Activated CD4-positive, alpha-beta T cell treated with anti-CD3 and anti-CD28 coated beads, Interleukin-2, amount 50 U/mL, for 48 hours (primary cell): ENCODE data around the gene PIGS.

Source experiments
- DNase-seq, 2 experiments: peaks; one replicate each; pipeline ENCODE4 v3.0.0-alpha.2; 2020

Gene PIGS

GRCh38 chr17:28549236-28550132 lies 21.8 kb downstream of the PIGS start:
- DNase-seq, result peak; percentile 57 to 69

- DNase-seq, result no peak
Measured at GRCh38 chr17:28548417-28549130, 22.8 kb downstream of the PIGS start.

GRCh38 chr17:28547623-28548416 lies 23.5 kb downstream of the PIGS start:
- peak; percentile 84 to 90 for DNase-seq

DNA sequence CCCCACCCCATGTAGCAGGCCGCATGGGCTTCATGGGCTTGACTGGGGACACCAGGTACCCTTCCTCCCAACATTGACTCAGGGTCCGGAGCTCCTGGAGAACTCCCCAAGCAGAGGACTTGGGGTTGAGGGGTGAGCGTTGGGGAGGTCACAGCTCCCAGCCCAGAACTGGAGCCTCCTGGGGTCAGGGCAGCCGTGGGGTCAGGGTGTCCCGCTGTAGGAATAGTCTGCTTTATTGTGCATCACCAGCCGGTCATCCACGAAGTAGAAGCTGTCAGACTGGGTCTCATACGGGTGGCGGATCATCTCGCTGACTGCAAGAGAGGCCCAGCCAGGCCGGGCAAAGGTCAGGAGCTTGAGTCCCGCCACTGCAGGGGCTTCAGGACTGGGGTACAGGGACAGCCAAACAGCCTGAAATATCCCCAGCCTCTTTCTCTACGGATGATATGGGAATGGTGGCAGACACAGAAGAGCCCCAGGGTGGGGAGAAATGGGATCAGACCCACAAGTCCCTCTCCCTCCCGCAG lies 24.2 kb downstream of the PIGS start:
- DNase-seq, result no peak

- no peak for DNase-seq
Measured at GRCh38 chr17:28545787-28546415, 25.4 kb downstream of the PIGS start.

GRCh38 chr17:28545141-28545503 lies 26.2 kb downstream of the PIGS start:
- DNase-seq, result no peak

GRCh38 chr17:28544402-28545140 lies 26.8 kb downstream of the PIGS start:
- DNase-seq, result no peak

GRCh38 chr17:28541439-28541838 lies 29.9 kb downstream of the PIGS start:
- DNase-seq, result no peak

DNA sequence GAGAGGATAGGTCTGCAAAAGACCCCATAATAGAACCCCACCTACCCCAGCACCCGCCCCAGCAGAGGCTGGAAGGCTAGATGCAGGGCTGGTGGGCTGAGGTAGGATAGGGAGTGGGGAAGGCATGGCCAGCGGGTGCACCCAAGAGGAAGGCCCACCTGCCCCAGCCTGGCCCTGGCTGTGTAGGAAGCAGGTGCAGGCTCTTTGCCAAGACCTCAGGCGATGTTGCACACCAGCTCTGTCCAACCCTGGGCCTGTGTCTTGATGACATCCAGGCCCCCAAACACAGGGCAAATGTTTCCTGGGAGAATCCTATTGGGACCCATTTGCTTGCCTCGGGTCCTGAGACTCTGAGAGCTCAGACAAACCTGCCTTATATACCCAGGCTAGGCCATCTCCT lies 31.1 kb downstream of the PIGS start:
- DNase-seq, result no peak

- DNase-seq, result no peak
Measured at GRCh38 chr17:28538296-28538895, 32.9 kb downstream of the PIGS start.

DNA sequence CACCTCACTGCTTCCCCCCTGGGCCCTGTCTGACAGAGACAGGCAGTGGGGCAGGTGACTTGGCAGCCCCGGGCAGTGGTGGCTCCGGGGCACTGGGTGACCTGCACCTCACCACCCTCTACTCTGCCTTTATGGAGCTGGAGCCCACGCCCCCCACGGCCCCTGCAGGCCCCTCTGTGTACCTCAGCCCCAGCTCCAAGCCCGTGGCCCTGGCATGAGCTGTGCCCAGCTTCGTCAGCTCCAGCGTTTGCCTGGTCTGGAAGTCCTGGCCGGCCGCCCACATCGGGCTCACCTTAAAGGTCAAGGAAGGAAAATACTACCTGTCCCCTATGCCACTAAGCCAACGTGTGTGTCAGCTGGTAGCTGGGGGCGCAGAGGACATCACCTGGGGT lies 34.1 kb downstream of the PIGS start:
- no peak for DNase-seq

DNA sequence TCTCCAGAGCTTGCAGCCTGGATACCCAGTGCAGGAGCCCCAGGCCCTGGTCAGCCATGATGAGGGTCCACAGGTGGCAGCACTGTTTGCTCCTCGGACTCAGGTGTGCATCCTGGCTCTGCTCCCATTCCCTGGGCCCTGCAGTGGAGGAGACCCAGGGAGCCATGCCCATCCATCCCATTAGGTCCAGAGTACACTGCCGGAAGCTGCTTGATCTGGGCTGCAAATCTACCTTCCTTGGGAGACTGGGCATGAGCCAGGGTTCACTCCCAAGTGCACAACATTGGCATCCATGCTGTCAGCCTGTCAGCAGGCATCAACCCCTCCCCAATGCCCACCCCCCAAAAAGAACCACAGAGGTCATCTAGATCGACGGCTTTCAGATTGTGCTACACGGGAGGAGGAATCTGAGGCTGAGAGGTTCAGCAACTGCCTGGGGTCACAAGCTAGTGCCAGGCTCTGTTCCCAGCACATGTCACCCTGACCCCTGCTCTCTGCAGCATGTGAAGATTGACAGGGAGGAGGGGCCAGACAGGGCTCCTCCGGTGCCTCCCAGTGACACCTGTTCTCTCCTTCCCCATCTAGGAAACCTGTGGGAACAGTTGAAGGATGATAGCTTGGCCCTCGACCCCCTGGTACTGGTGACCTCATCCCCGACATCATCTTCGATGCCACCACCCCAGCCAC lies 34.6 kb downstream of the PIGS start:
- no peak for DNase-seq

DNA sequence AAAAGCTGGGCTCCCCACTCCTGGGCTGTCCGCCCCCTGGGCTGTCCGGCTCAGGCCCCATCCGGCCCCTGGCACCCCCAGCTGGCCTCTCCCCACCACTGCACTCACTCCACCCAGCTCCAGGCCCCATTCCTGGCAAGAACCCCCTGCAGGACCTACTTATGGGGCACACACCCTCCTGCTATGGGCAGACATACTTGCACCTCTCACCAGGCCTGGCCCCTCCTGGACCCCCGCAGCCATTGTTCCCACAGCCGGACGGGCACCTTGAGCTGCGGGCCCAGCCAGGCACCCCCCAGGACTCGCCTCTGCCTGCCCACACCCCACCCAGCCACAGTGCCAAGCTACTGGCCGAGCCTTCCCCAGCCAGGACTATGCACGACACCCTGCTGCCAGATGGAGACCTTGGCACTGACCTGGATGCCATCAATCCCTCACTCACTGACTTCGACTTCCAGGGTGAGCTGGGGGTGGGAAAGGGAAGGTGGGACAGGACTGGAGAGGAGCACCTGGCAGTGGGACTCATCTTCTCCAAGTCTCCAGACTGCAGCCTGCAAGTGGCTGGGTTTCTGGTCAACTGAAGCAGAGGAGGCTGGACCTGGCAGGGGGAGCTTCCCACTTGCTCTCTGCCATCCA lies 36.5 kb downstream of the PIGS start:
- no peak for DNase-seq

DNA sequence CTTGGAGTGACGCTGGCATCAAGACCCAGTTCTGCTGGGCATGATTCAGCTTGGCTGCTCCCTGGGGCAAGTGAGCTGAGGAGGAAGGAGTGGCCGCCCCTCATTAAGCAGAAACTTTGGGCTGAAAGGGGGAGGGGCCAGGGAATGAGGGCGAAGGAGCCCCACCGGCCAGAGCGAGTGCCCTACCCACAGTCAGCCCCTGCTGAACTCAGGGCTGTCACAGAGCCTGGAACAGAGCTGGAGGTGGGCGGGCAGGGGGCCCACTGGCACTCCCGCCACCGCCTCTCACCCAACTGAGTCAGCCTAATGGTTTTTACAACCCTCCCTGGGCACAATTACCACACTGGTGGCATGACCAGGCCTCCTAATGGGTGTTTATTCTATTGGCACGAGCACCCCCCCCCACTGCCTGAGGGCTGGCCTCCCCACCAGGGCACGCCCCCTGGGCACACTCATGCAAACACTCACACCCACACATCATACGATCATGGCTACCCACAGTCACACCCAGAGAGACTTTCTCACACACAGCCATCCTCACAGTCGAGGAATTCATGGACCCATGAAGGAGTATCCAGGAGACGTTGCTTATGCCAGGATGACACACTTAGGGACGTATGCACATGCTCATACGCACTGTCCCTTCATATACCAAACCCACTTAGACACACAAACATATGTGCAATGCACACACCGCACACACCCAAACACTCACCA lies 38.1 kb downstream of the PIGS start:
- DNase-seq, result no peak

DNA sequence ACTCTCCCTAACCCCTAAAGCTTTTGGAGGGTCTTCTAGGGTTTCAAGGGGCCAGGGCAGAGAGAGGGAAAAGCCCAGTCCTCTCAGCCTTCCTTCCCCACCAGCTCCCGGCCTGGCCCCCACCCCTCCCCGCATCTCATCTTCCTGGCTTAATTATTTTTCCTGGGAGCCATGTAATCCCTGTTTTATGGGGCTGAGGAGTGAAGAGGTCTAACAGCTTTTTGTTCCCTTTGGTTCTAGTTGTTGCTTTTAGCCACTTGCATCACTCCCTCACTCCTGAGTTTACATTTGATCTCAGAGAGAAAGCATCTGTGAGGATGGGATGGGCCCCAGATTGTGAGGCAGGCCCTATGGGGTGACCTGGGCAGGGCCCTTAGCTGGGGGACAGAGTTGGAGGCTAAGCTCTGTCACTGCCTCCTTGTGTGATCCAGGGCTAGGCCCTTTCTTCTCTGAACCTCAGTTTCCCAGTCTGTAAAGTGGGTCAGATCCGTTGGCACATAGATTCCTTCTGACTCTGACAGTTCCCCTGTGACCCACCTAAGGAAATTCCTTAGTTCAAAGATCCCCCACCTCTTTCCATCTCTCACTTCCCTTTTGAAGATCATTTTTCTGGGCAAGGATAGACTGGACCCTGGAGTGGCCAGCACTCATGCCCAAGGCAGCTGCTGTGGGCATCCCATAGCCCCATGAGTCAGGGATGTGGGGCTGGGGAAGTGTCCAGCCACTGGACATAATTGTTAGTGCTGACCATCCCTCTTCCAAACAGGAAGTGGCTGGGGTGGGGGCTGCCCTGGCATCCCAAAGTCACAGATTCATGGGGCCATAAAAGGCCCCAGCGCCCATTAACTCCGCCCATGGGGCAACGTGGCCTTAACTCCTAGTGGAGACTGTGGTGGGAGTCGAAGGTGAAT lies 39.0 kb downstream of the PIGS start:
- no peak for DNase-seq

GRCh38 chr17:28530926-28531325 lies 40.4 kb downstream of the PIGS start:
- DNase-seq, result no peak

DNA sequence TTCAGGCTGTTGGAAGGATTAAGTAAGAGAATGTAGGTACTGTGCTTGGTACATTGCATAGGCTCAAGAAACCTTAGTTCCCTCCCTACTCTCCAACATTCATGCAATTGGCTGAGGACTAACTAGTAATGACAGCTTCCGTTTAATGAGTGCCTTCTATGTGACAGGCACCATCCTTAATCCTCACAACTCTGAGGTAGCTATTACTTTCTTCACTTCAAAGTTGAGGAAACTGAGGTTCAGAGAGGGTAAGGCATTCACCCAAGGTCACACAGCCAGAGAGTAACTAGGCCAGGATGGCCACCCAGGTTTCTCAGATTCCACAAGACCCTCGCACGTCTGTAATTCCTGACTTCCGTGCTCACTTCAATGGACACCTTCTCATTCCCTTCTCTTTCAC lies 41.1 kb downstream of the PIGS start:
- DNase-seq, result no peak

DNA sequence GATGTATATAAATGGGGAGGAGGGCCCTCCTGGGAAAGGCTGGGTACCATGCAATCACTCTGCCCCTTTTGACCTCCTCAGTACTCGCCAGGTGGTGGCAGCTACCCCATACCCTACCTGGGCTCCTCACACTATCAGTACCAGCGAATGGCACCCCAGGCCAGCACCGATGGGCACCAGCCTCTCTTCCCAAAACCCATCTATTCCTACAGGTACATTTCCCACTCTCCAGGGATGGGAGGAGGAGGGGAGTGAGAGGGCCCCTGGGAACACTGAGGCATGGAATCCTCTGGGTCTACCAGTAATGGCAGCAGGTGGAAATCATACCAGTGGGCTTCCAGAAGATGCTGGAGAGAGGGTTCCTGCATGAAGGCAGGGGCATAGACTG lies 42.3 kb downstream of the PIGS start:
- DNase-seq, result no peak
